SK-N-SH treated with all-trans-retinoic acid at 6 μM for 48 hours (cell line): ENCODE measurements around the gene PBX1.

Experiments used
- ATAC-seq: fragments of 200-7000 bp; cut with Tn5 transposase; 3 replicates; pipeline ENCODE4 v1.9.1; 2020; ENCODE audit warnings: mild to moderate bottlenecking, moderate library complexity
- ARNTL ChIP-seq: fragments of 450-650 bp; formaldehyde crosslinking; IDR thresholded peaks from 2 replicates; pipeline ENCODE4 v1.5.0; 2020; ENCODE audit warnings: low read depth, mild to moderate bottlenecking, moderate library complexity, borderline replicate concordance
- BACH2 ChIP-seq: fragments of 250-450 bp; sonication (Bioruptor Pico); IDR thresholded peaks from 2 replicates; pipeline ENCODE4 v1.9.0; 2021; ENCODE audit warnings: mild to moderate bottlenecking, borderline replicate concordance
- CREB5 ChIP-seq: fragments of 250-450 bp; sonication (Bioruptor Pico); IDR thresholded peaks from 2 replicates; pipeline ENCODE4 v1.5.1; 2020; ENCODE audit warnings: low read depth, mild to moderate bottlenecking, moderate library complexity
- CSDC2 ChIP-seq: fragments of 250-450 bp; sonication (Bioruptor Pico); IDR thresholded peaks from 2 replicates; pipeline ENCODE4 v1.5.0; 2020; ENCODE audit warnings: mild to moderate bottlenecking, moderate library complexity
- ESRRG ChIP-seq: fragments of 250-450 bp; sonication (Bioruptor Pico); IDR thresholded peaks from 2 replicates; pipeline ENCODE4 v1.6.1; 2021; ENCODE audit warnings: mild to moderate bottlenecking
- GLIS3 ChIP-seq: fragments of 250-450 bp; sonication (Bioruptor Pico); IDR thresholded peaks from 2 replicates; pipeline ENCODE4 v1.5.0; 2020; ENCODE audit warnings: mild to moderate bottlenecking, moderate library complexity
- ISL1 ChIP-seq: fragments of 250-450 bp; sonication (Bioruptor Pico); IDR thresholded peaks from 2 replicates; pipeline ENCODE4 v2.1.2; 2022; ENCODE audit warnings: mild to moderate bottlenecking, moderate library complexity
- OSR1 ChIP-seq: fragments of 250-450 bp; sonication (Bioruptor Pico); IDR thresholded peaks from 2 replicates; pipeline ENCODE4 v1.8.0; 2022; ENCODE audit warnings: moderate library complexity, mild to moderate bottlenecking, inconsistent platforms
- PATZ1 ChIP-seq: fragments of 250-450 bp; sonication (Bioruptor Pico); IDR thresholded peaks from 2 replicates; pipeline ENCODE4 v1.8.0; 2020; ENCODE audit warnings: mild to moderate bottlenecking, moderate library complexity, borderline replicate concordance
- POU6F1 ChIP-seq: fragments of 250-450 bp; sonication (Bioruptor Pico); IDR thresholded peaks from 2 replicates; pipeline ENCODE4 v1.8.0; 2021; ENCODE audit warnings: low read depth, mild to moderate bottlenecking, moderate library complexity, borderline replicate concordance
- PPARA ChIP-seq: fragments of 250-450 bp; sonication (Bioruptor Pico); IDR thresholded peaks from 2 replicates; pipeline ENCODE4 v1.5.0; 2020; ENCODE audit warnings: mild to moderate bottlenecking, borderline replicate concordance
- RARB ChIP-seq: fragments of 250-450 bp; sonication (Bioruptor Pico); IDR thresholded peaks from 2 replicates; pipeline ENCODE4 v1.8.0; 2021; ENCODE audit warnings: mild to moderate bottlenecking, moderate library complexity
- SNAI2 ChIP-seq: fragments of 250-450 bp; sonication (Bioruptor Pico); IDR thresholded peaks from 2 replicates; pipeline ENCODE4 v1.5.0; 2020; ENCODE audit warnings: mild to moderate bottlenecking, moderate library complexity
- TCF4 ChIP-seq: fragments of 250-450 bp; sonication (Bioruptor Pico); IDR thresholded peaks from 2 replicates; pipeline ENCODE4 v1.8.0; 2021; ENCODE audit warnings: mild to moderate bottlenecking, moderate library complexity, borderline replicate concordance
- TSHZ2 ChIP-seq: fragments of 250-450 bp; sonication (Bioruptor Pico); IDR thresholded peaks from 2 replicates; pipeline ENCODE4 v1.5.0; 2020; ENCODE audit warnings: mild to moderate bottlenecking, moderate library complexity
- ZFP3 ChIP-seq: fragments of 250-450 bp; sonication (Bioruptor Pico); IDR thresholded peaks from 2 replicates; pipeline ENCODE4 v1.5.0; 2020; ENCODE audit warnings: mild to moderate bottlenecking, moderate library complexity
- ZFP30 ChIP-seq: fragments of 450-650 bp; formaldehyde crosslinking; IDR thresholded peaks from 2 replicates; pipeline ENCODE4 v1.5.0; 2022; ENCODE audit warnings: mild to moderate bottlenecking, moderate library complexity
- ZNF8 ChIP-seq: fragments of 450-650 bp; formaldehyde crosslinking; IDR thresholded peaks from 2 replicates; pipeline ENCODE4 v1.5.0; 2020; ENCODE audit warnings: mild to moderate bottlenecking, moderate library complexity

PBX1 gene

GRCh38 chr1:164662955-164663354 is 104.0 kb downstream of the PBX1 start:
- ATAC-seq = no peak
- no peak for TF ChIP-seq CSDC2 (CRISPR knock-in tag)
- no peak for TF ChIP-seq TSHZ2
- TF ChIP-seq PPARA (CRISPR knock-in tag) = no peak
- no peak for TF ChIP-seq SNAI2 (CRISPR knock-in tag)
- no peak for TF ChIP-seq PATZ1 (CRISPR knock-in tag)

GRCh38 chr1:164664127-164664526 is 105.1 kb downstream of the PBX1 start:
- no peak for ATAC-seq
- TF ChIP-seq ESRRG (CRISPR knock-in tag) (no peak), RARB (CRISPR knock-in tag) (no peak), CREB5 (CRISPR knock-in tag) (no peak), BACH2 (CRISPR knock-in tag) (no peak), ZFP3 (no peak), OSR1 (CRISPR knock-in tag) (no peak)

- no peak for ATAC-seq
- TF ChIP-seq GLIS3 = no peak
- TF ChIP-seq TCF4 (CRISPR knock-in tag) = no peak
These were observed 108.0 kb downstream of the PBX1 start for GRCh38 chr1:164667001-164667400.

- ATAC-seq = no peak
- TF ChIP-seq CSDC2 (CRISPR knock-in tag) = no peak
- no peak for TF ChIP-seq POU6F1 (CRISPR knock-in tag)
- no peak for TF ChIP-seq ZNF8
- TF ChIP-seq PATZ1 (CRISPR knock-in tag) = no peak
- TF ChIP-seq ZFP30 = no peak
- no peak for TF ChIP-seq ISL1 (CRISPR knock-in tag)
- no peak for TF ChIP-seq TCF4 (CRISPR knock-in tag)
- no peak for TF ChIP-seq RARB (CRISPR knock-in tag)
- TF ChIP-seq ARNTL (CRISPR knock-in tag) = no peak
These were observed 108.6 kb downstream of the PBX1 start for GRCh38 chr1:164667600-164667999.
